MM.1S (cell line): Measurements from ENCODE around the gene ESR2.

Experiments
- DNase-seq: peaks from one replicate; pipeline ENCODE4 v3.0.0-alpha.2; 2015
- H2AFZ ChIP-seq: fragments of 300-600 bp; sonication (generic); 2 replicates; pipeline ENCODE4 v1.6.0; 2016; ENCODE audit warnings: antibody characterized with exemption, low read length
- H3F3A ChIP-seq: fragments of 300-600 bp; sonication (generic); 2 replicates; pipeline ENCODE4 v1.6.1; 2016; ENCODE audit warnings: mild to moderate bottlenecking, antibody characterized with exemption, low read length, moderate library complexity, mixed read lengths; ENCODE audit not compliant: insufficient read depth
- H3K27ac ChIP-seq: fragments of 300-600 bp; sonication (generic); 2 replicates; pipeline ENCODE4 v1.5.1; 2016; ENCODE audit warnings: mild to moderate bottlenecking, low read length
- H3K27me3 ChIP-seq: fragments of 300-600 bp; sonication (generic); replicated peaks from 2 replicates; pipeline ENCODE4 v1.6.0; 2016; ENCODE audit warnings: low read length; ENCODE audit not compliant: insufficient read depth
- H3K36me3 ChIP-seq: fragments of 300-600 bp; sonication (generic); replicated peaks from 2 replicates; pipeline ENCODE4 v1.6.1; 2016; ENCODE audit warnings: mild to moderate bottlenecking, low read length, mixed read lengths; ENCODE audit not compliant: insufficient read depth
- H3K4me1 ChIP-seq: fragments of 300-600 bp; sonication (generic); 2 replicates; pipeline ENCODE4 v1.6.1; 2016; ENCODE audit warnings: low read length, mixed read lengths
- H3K4me2 ChIP-seq: fragments of 300-600 bp; sonication (generic); 2 replicates; pipeline ENCODE4 v1.6.0; 2016; ENCODE audit warnings: low read depth, low read length
- H3K4me3 ChIP-seq: fragments of 300-600 bp; sonication (generic); 2 replicates; pipeline ENCODE4 v1.5.1; 2016; ENCODE audit warnings: low read length, mixed read lengths
- H3K79me2 ChIP-seq: fragments of 300-600 bp; sonication (generic); 2 replicates; pipeline ENCODE4 v1.6.1; 2016; ENCODE audit warnings: mixed run types, low read length, mixed read lengths
- H3K9ac ChIP-seq: fragments of 300-600 bp; sonication (generic); 2 replicates; pipeline ENCODE4 v1.6.1; 2016; ENCODE audit warnings: low read length, mixed read lengths
- H3K9me2 ChIP-seq: fragments of 300-600 bp; sonication (generic); replicated peaks from 2 replicates; pipeline ENCODE4 v1.6.1; 2016; ENCODE audit warnings: mild to moderate bottlenecking, low read length, mixed read lengths; ENCODE audit not compliant: insufficient read depth
- H3K9me3 ChIP-seq: fragments of 300-600 bp; sonication (generic); replicated peaks from 2 replicates; pipeline ENCODE4 v1.6.1; 2016; ENCODE audit warnings: mild to moderate bottlenecking, low read length, mixed read lengths; ENCODE audit not compliant: insufficient read depth
- H4K20me1 ChIP-seq: fragments of 300-600 bp; sonication (generic); 2 replicates; pipeline ENCODE4 v1.6.1; 2016; ENCODE audit warnings: mild to moderate bottlenecking, low read length, moderate library complexity, mixed read lengths; ENCODE audit not compliant: insufficient read depth
- EZH2 ChIP-seq: fragments of 300-600 bp; sonication (generic); optimal IDR thresholded peaks from 2 replicates; pipeline ENCODE3; 2017; ENCODE audit warnings: low read depth, mild to moderate bottlenecking, antibody characterized with exemption, low read length, mixed read lengths
- EZH2phosphoT487 ChIP-seq: fragments of 300-600 bp; sonication (generic); IDR thresholded peaks from 2 replicates; pipeline ENCODE4 v1.6.1; 2018; ENCODE audit warnings: antibody characterized with exemption, low read length
- TF ChIP-seq, protein P1 (sequence below): fragments of 300-600 bp; sonication (generic); IDR thresholded peaks from 2 replicates; pipeline ENCODE4 v1.5.1; 2016; ENCODE audit warnings: antibody characterized with exemption, low read length, mixed read lengths

Gene ESR2

DNA sequence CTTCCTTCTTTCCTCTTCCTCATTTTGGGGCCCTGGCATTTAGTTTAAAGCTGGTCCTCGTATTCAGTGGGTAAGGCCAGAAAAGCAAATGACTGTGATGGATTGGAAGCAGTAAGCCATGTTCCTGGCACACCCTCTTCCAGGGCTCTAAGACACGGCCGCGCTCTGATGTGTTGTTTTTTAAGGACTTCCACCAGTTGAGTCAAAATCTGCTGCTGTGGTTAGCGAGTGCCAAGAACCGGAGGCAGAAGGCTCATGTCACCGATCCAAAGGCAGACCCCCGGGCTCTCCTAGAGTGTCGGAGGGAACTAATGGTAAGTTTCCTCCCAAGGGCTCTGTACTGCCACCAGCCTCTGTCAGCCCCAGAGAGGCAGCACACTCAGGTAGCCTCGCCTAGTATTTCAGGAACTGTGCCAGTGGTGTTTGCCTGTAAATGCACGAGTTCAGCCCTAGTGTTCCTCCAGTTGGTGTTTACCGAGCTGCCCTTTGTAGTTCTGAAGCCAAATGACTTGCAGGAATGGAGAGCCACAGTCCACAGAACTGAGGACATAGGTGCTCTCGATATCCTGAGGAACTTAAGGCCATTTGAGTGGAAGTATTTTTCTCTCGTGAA, 72.7 kb downstream of the ESR2 start:
- Histone ChIP-seq H4K20me1 (no peaks in the 10 kb centered on the region), H3K4me3 (no peak overlapping the region), H3K9me2 (no peaks in the 10 kb centered on the region), H3K27me3 (no peaks in the 10 kb centered on the region), H3F3A (peaks cover 9% of the 10 kb centered on the region; the same call in 1 of the 2 replicates), H3K4me2 (no peak overlapping the region), H3K27ac (no peak overlapping the region), H3K4me1 (peaks cover 18% of the 10 kb centered on the region), H3K36me3 (no peaks in the 10 kb centered on the region), H3K79me2 (no peaks in the 10 kb centered on the region), H3K9ac (no peak overlapping the region), H3K9me3 (no peaks in the 10 kb centered on the region), H2AFZ (no peak overlapping the region)
- TF ChIP-seq EZH2phosphoT487 (no peak), EZH2 (no peak)
- TF ChIP-seq, protein P1, sequence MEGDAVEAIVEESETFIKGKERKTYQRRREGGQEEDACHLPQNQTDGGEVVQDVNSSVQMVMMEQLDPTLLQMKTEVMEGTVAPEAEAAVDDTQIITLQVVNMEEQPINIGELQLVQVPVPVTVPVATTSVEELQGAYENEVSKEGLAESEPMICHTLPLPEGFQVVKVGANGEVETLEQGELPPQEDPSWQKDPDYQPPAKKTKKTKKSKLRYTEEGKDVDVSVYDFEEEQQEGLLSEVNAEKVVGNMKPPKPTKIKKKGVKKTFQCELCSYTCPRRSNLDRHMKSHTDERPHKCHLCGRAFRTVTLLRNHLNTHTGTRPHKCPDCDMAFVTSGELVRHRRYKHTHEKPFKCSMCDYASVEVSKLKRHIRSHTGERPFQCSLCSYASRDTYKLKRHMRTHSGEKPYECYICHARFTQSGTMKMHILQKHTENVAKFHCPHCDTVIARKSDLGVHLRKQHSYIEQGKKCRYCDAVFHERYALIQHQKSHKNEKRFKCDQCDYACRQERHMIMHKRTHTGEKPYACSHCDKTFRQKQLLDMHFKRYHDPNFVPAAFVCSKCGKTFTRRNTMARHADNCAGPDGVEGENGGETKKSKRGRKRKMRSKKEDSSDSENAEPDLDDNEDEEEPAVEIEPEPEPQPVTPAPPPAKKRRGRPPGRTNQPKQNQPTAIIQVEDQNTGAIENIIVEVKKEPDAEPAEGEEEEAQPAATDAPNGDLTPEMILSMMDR, result no peak
- no peak for DNase-seq

GRCh38 chr14:64220466-64220865, 73.7 kb downstream of the ESR2 start:
- DNase-seq, result no peak
- Histone ChIP-seq H3K4me1 (peaks cover 18% of the 10 kb centered on the region), H3K36me3 (no peaks in the 10 kb centered on the region), H3K9me3 (no peaks in the 10 kb centered on the region), H3F3A (peaks cover 9% of the 10 kb centered on the region; the same call in 1 of the 2 replicates), H3K4me3 (no peak overlapping the region), H3K9me2 (no peaks in the 10 kb centered on the region), H3K27me3 (no peaks in the 10 kb centered on the region), H3K4me2 (no peak overlapping the region), H3K9ac (no peak overlapping the region), H2AFZ (no peak overlapping the region), H4K20me1 (no peaks in the 10 kb centered on the region), H3K79me2 (no peaks in the 10 kb centered on the region), H3K27ac (no peak overlapping the region)
- TF ChIP-seq, protein P1, result no peak
- TF ChIP-seq EZH2phosphoT487 (no peak), EZH2 (no peak)

DNA sequence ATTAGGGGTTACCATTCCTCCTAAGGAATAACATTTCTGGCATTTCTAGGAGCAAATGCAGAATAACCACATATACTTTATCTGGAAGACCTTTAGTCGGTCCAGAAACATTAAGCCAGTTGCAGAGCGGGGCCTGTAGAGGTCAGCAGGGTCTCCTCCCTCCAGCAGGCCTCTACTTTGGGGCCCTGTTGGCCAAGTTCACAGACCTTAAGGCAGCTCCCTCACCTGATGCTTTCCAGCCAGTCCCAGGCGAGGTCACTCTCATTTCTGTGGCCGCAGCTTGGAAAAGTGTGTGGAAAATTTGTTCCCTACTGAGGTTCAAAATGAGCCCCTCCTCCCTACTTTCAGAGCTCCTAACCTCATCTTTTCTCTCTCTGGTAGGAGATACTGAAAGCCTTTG, 74.1 kb downstream of the ESR2 start:
- no peaks in the 10 kb centered on the region for H3K9me3 ChIP-seq
- no peak overlapping the region for H3K4me2 ChIP-seq
- H3K9me2 ChIP-seq, result no peaks in the 10 kb centered on the region
- H4K20me1 ChIP-seq, result no peaks in the 10 kb centered on the region
- H3K27me3 ChIP-seq, result no peaks in the 10 kb centered on the region
- no peak overlapping the region for H2AFZ ChIP-seq
- H3K9ac ChIP-seq, result no peak overlapping the region
- H3K4me3 ChIP-seq, result no peak overlapping the region
- TF ChIP-seq, protein P1, result no peak
- no peak for TF ChIP-seq EZH2
- TF ChIP-seq EZH2phosphoT487, result no peak
- H3K79me2 ChIP-seq, result no peaks in the 10 kb centered on the region
- H3K27ac ChIP-seq, result no peak overlapping the region
- no peaks in the 10 kb centered on the region for H3K36me3 ChIP-seq
- peaks cover 9% of the 10 kb centered on the region; the same call in 1 of the 2 replicates for H3F3A ChIP-seq
- peaks cover 18% of the 10 kb centered on the region for H3K4me1 ChIP-seq
- no peak for DNase-seq
